Esophagus squamous epithelium (tissue), 5 donors: Measurements from ENCODE around the gene CSRNP3. TPM values are rescaled to one million over a fixed set of nuclear protein-coding genes. Genes with fewer than 3 reads are reported as not detected.

Experiments
- DNase-seq: peaks from one replicate; lab custom pipeline; 2025; lab: John Stamatoyannopoulos, UW
- H3K27ac ChIP-seq, 4 donors: fragments of 200-600 bp; sonication (generic); one replicate each; pipeline ENCODE4 v1.5.1; 2016 to 2019; ENCODE audit warnings: mild to moderate bottlenecking in 1 of 4
- H3K27me3 ChIP-seq, 4 donors: fragments of 200-600 bp; sonication (generic); 1 replicate in 3 of 4; 2 replicates in 1 of 4; pipeline versions ENCODE4 v1.5.1 to v1.6.0; 2017 to 2021; ENCODE audit warnings: antibody characterized with exemption in 1 of 4
- H3K36me3 ChIP-seq, 3 donors: fragments of 200-600 bp; sonication (generic); one replicate each; pipeline ENCODE4 v1.5.1; 2016 to 2019
- H3K4me1 ChIP-seq, 3 donors: fragments of 200-600 bp; sonication (generic); one replicate each; pipeline ENCODE4 v1.5.1; 2017 to 2019
- H3K4me3 ChIP-seq, 4 donors: fragments of 200-600 bp; sonication (generic); 1 replicate in 3 of 4; 2 replicates in 1 of 4; pipeline ENCODE4 v1.5.1; 2016 to 2019; ENCODE audit warnings: mild to moderate bottlenecking in 2 of 4, moderate library complexity in 1 of 4
- H3K9me3 ChIP-seq, 3 donors: fragments of 200-600 bp; sonication (generic); one replicate each; pipeline ENCODE4 v1.5.1; 2016 to 2019
- POLR2A ChIP-seq, 4 donors: fragments of 450-650 bp; IDR thresholded peaks; one replicate each; pipeline ENCODE4 v1.6.1; 2017; ENCODE audit warnings: antibody characterized with exemption in 4 of 4, mild to moderate bottlenecking in 4 of 4, moderate library complexity in 3 of 4
- WGBS, 2 donors: methylation state at CpG; one replicate each; pipeline ENCODE4 v1.1.5; 2018; 5-methylcytosine and 5-hydroxymethylcytosine counted together
- intact Hi-C: fragments of 100-400 bp; cut with DNase I; formaldehyde crosslinking; loops from one replicate; pipeline ENCODE4 v1.15.0; 2022
- total RNA-seq, 4 donors: library from RNA; depleted of rRNA; stranded (reverse); fragments of >200 nt; gene quantifications; one replicate each; pipeline ENCODE4 v1.1.0, GENCODE V29; 2016
- TF ChIP-seq, protein P1 (sequence below), 6 experiments: fragments of 450-650 bp in 4 of 6; fragments of 200-600 bp in 2 of 6; sonication (generic) in 2 of 6; IDR thresholded peaks; one replicate each; pipeline ENCODE4 v1.5.1; 2016 to 2019; ENCODE audit warnings: antibody characterized with exemption in 6 of 6, mild to moderate bottlenecking in 4 of 6, moderate library complexity in 4 of 6
- donor health status: DM: yes; HTN: yes; CAD: no.

CSRNP3 gene
- total RNA-seq, 4 donors from 2014 or later, result 0.57 to 1.5 (median 0.81) TPM

DNA sequence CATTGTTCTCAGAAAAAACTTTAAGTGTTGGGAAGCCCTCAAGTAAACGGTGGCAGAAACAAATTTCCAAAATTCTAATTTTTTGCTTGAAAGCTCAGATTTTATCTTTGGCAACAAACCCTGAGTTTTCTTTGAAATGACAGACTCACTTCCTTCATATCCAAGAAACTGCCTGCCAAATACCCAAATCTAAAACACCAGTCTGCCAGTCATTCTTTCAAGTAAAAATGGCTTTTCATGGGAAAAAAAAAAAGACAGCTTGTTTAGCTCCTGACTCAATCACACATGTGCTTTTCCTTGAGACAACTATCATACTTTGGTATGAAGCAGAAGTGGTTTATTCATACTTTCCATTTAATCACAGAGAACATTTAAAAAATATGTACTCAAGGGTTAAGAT lies 40.6 kb upstream of the CSRNP3 start:
- Histone ChIP-seq H3K27me3 (no peaks in the 10 kb centered on the region), H3K36me3 (no peaks in the 10 kb centered on the region), H3K9me3 (no peaks in the 10 kb centered on the region), H3K4me3 (no peak overlapping the region), H3K4me1 (no peaks in the 10 kb centered on the region), H3K27ac (no peak overlapping the region)
- WGBS, 2 donors, result 48 to 62% methylated on average over 1 of the region's 1 CpG
- intact Hi-C loops, result no loop called here
- TF ChIP-seq, protein P1, sequence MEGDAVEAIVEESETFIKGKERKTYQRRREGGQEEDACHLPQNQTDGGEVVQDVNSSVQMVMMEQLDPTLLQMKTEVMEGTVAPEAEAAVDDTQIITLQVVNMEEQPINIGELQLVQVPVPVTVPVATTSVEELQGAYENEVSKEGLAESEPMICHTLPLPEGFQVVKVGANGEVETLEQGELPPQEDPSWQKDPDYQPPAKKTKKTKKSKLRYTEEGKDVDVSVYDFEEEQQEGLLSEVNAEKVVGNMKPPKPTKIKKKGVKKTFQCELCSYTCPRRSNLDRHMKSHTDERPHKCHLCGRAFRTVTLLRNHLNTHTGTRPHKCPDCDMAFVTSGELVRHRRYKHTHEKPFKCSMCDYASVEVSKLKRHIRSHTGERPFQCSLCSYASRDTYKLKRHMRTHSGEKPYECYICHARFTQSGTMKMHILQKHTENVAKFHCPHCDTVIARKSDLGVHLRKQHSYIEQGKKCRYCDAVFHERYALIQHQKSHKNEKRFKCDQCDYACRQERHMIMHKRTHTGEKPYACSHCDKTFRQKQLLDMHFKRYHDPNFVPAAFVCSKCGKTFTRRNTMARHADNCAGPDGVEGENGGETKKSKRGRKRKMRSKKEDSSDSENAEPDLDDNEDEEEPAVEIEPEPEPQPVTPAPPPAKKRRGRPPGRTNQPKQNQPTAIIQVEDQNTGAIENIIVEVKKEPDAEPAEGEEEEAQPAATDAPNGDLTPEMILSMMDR (IDR thresholded peaks at IDR 0.05), result no peak
- TF ChIP-seq POLR2A (IDR thresholded peaks at IDR 0.05), result no peak
- no peak for DNase-seq

- intact Hi-C loops, result no loop called here
- no peak for TF ChIP-seq POLR2A (IDR thresholded peaks at IDR 0.05)
- TF ChIP-seq, protein P1 (IDR thresholded peaks at IDR 0.05), result no peak
- no peak overlapping the region for H3K27ac ChIP-seq
- H3K9me3 ChIP-seq, result no peaks in the 10 kb centered on the region
- H3K27me3 ChIP-seq, result no peaks in the 10 kb centered on the region
- no peaks in the 10 kb centered on the region for H3K4me1 ChIP-seq
- H3K36me3 ChIP-seq, result no peaks in the 10 kb centered on the region
- DNase-seq, result no peak
- H3K4me3 ChIP-seq, result no peak overlapping the region
Observed at GRCh38 chr2:165431014-165431413, 38.5 kb upstream of the CSRNP3 start.

GRCh38 chr2:165432234-165432966 lies 37.1 kb upstream of the CSRNP3 start:
- intact Hi-C loops, result no loop called here
- no peak for DNase-seq
- TF ChIP-seq POLR2A (IDR thresholded peaks at IDR 0.05), result no peak
- TF ChIP-seq, protein P1 (IDR thresholded peaks at IDR 0.05), result no peak

GRCh38 chr2:165434865-165435496 lies 34.5 kb upstream of the CSRNP3 start:
- no peak for TF ChIP-seq POLR2A (IDR thresholded peaks at IDR 0.05)
- TF ChIP-seq, protein P1 (IDR thresholded peaks at IDR 0.05), result no peak
- H3K36me3 ChIP-seq, result no peaks in the 10 kb centered on the region
- no peak overlapping the region for H3K27ac ChIP-seq
- no peak for DNase-seq
- intact Hi-C loops, result no loop called here
- no peaks in the 10 kb centered on the region for H3K27me3 ChIP-seq
- no peaks in the 10 kb centered on the region for H3K9me3 ChIP-seq
- WGBS, 2 donors, result 77% methylated on average over 1 of the region's 1 CpG; no CpG with 5 or more reads in 1 of the 2 donors
- no peaks in the 10 kb centered on the region for H3K4me1 ChIP-seq
- H3K4me3 ChIP-seq, result no peak overlapping the region

More at GRCh38 chr2:165432234-165432966, 37.1 kb upstream of the CSRNP3 start:
- H3K9me3 ChIP-seq, result no peaks in the 10 kb centered on the region
- no peak overlapping the region for H3K27ac ChIP-seq
- no peaks in the 10 kb centered on the region for H3K27me3 ChIP-seq
- no peak overlapping the region for H3K4me3 ChIP-seq
- H3K4me1 ChIP-seq, result no peaks in the 10 kb centered on the region
- no peaks in the 10 kb centered on the region for H3K36me3 ChIP-seq

- Histone ChIP-seq H3K27me3 (no peaks in the 10 kb centered on the region), H3K36me3 (no peaks in the 10 kb centered on the region), H3K4me1 (no peaks in the 10 kb centered on the region), H3K4me3 (no peak overlapping the region), H3K27ac (no peak overlapping the region), H3K9me3 (no peaks in the 10 kb centered on the region)
- DNase-seq, result no peak
- no peak for TF ChIP-seq POLR2A (IDR thresholded peaks at IDR 0.05)
- TF ChIP-seq, protein P1 (IDR thresholded peaks at IDR 0.05), result no peak
- WGBS, 2 donors, result 40 to 60% methylated on average over 1 of the region's 1 CpG
- intact Hi-C loops, result no loop called here
Observed at GRCh38 chr2:165435611-165436010, 33.9 kb upstream of the CSRNP3 start.
